Fibroblast of mammary gland (primary cell): ENCODE data around the gene SP2.

Experiments used
- DNase-seq: peaks from one replicate; pipeline ENCODE4 v3.0.0-alpha.2; 2010; ENCODE audit warnings: low read depth
- H3K4me3 ChIP-seq: 2 replicates; pipeline ENCODE4 v1.5.1; 2011; ENCODE audit warnings: low read depth, mild to moderate bottlenecking, low read length, moderate library complexity; ENCODE audit not compliant: control insufficient read depth
- CTCF ChIP-seq: conservative IDR thresholded peaks from 2 replicates; pipeline ENCODE4 v1.5.1; 2011; ENCODE audit warnings: low read depth, low read length, inconsistent platforms; ENCODE audit not compliant: control insufficient read depth, insufficient read depth

Gene SP2

DNA sequence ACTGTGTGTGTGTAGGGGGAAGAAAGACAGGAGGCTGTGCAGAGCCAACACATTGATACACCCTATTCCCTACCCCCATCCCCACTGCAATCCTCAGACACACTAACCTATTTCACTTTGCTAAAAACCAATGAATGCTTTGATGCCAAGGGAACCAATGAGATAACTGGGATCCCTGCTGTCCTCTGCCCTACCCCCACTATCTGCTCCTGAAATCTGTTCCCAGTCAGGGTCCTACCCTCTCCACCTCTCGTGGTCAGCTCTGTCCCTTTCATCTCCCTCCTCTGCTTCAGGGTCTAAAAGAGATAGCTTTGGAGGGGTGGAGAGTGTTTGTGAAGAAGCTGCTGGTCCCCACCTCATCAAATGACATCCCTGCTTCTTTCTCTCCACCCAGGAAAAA lies 26.0 kb upstream of the SP2 start:
- DNase-seq: no peak
- TF ChIP-seq CTCF: no peak
- H3K4me3 ChIP-seq: no peak overlapping the region

- no peak for TF ChIP-seq CTCF
- no peak overlapping the region for H3K4me3 ChIP-seq
- DNase-seq: no peak
Observed at GRCh38 chr17:47871048-47871447, 25.0 kb upstream of the SP2 start.

DNA sequence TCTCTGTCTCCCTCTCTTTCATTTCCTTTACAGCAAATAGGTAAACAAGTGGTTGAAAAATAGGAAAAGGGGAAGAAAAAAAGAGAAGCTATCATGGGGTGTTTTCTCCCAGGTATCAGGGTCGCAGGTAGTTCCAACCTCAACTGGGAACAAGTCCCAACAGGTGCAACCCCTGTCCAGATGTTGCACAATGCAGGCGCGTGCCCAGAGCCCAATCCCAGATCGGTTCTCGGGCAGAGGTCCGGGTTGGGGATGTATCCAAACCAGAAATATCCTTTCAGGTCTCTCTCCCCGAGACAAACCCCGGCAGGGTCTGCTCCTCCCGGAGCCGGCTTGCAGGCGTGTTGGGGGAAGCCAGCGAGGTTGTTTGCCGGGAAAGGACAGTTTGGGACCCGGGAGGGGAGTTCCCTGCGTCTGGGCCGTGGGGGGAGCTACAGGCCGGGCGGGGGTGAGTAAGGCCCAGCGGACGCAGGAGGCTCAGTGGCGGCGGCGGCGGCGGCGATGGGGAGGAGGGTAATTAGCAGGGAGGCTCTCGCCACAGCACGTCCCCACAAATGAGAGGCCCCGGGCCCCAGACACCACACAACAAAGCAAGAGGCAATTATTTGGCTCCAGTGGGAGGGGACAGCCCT lies 23.9 kb upstream of the SP2 start:
- TF ChIP-seq CTCF: no peak
- H3K4me3 ChIP-seq: no peak overlapping the region
- DNase-seq: no peak

GRCh38 chr17:47872651-47873161 lies 23.3 kb upstream of the SP2 start:
- no peak overlapping the region for H3K4me3 ChIP-seq
- no peak for TF ChIP-seq CTCF
- no peak for DNase-seq

DNA sequence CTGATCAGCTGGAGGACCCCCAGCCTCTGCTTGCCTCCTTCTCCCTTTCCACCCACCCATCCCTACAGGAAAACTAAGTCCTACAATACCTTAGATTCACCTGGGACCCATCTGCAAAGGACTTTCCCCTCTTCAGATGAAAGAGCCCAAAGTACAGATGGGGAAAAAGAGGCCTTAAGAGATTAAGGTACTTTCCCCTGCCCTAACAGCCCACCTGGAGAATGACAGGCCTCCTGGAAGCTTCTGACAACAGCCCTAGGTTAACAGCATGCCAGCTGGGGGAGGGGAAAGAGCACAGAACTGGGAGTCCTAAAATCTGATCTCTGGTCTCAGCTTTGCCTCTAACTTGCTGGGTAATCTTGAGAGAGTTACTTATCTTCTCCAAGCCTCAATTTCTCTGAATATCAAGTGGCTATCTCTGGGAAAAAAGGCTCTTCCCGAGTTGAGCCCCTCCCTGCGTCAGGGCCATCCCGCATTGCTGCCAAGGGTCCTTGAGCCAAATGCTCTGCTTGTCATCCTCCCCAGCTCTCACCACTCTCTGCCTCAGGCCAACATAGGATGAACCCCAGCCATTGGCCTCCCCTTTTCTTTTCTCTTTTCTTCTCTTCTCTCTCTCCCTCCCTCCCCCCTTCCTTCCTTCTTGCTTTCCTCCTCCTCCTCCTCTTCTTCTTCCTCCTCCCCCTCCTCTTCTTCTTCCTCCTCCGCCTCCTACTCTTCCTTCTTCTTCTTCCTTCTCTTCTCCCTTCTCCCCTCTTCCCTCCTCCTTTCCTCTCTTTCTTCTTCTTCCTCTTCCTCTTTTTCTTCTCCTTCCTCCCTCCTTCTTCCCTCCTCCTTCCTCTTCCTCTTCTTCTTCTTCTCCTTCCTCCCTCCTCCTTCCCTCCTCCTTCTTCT lies 22.6 kb upstream of the SP2 start:
- DNase-seq: no peak
- H3K4me3 ChIP-seq: no peak overlapping the region
- no peak for TF ChIP-seq CTCF

DNA sequence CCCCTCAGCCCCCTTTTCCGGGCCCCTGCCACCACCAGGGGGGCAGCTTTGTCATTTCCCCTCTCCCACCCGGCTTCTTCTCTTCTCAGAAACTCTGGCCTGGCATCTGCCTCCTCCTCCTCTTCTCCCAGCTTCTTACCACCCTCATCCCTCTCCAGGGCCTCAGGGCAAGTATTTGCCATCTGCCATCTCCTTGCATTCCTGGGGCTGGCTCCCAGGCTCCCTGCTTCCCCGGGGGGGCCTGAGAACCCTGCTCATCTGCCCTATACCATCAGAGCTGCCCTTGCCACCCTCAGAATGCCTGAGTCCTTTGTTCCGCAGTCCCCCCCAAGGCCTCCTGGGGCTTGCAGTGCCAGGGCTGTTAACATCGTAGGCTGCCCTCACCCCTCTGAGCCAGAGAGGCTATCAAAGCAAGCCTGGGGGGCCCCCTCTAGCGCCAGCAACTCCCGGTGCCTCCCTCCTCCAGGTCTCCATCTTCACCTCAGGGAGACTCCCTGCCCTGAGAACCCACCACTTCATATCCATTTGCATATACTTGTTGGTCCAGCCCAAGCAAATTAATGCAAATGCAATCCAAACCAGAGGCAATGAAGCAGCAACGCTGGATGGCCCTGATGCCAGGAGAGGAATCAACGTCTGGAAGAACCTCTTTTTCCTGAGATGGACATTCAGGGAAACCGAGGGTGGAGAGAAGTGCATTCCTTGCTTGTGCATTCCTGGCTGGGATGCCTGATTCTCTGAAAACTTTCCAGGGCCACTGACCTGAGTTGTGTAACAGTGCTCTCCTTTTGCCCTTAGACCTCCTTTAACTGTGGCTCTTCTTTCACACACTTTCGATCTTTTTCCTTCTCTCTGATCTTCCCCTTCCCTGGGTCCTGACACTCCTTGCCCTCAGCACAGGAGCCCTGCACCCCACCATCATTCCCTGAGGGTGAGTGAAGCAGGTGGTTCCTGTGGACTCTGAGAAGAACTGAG lies 20.7 kb upstream of the SP2 start:
- H3K4me3 ChIP-seq: no peak overlapping the region
- TF ChIP-seq CTCF: no peak
- no peak for DNase-seq
